ENCODE measurements around the gene APOH.

The APOH gene

DNA sequence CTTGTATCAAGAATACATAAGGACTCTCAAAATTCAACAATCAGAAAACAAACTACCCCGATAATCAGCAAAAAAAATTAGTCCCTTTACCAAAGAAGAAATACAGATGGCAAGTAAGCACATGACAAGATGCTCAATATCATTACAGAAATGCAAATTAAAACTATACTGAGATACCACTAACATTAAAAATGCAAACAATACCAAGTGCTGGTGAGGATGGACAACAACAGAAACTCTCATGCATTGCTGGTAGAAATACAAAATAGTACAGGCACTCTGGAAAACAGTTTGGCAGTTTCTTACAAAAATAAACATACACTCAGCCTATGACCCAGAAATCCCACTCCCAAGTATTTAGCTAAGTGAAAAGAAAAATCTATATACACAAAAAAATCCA lies 44.8 kb downstream of the APOH start:
- H3K36me3 ChIP-seq (ENCODE audit: insufficient read depth, low read depth, low read length), result no peaks in the 10 kb centered on the region
- H3K9ac ChIP-seq (ENCODE audit: low read depth, low read length), result no peak overlapping the region
- no peaks in the 10 kb centered on the region for H3K27me3 ChIP-seq (ENCODE audit: insufficient read depth, low read length)
- H3K9me3 ChIP-seq (ENCODE audit: insufficient read depth, low read depth, low read length), result no peaks in the 10 kb centered on the region
- H3K4me3 ChIP-seq (ENCODE audit: low read length), result no peak overlapping the region
- H3K27ac ChIP-seq (ENCODE audit: low read length), result no peak overlapping the region
- no peaks in the 10 kb centered on the region for H3K4me1 ChIP-seq (ENCODE audit: insufficient read depth, low read length)

DNA sequence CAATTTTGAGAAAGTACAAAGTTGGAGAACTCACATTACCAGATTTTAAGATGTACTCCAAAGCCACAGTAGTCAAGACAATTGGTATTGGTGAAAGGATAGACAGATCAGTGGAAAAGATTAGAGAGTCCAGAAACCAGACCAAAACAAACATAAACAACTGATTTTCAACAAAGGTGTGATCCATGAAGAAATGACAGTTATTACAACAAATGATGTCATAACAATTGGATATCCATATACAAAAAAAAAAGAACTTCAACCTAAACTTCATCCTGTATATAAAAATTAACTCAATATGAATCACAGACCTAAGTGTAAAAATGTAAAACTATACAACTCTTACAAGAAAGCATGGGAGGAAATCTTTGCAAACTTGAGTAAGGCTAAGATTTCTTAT lies 45.7 kb downstream of the APOH start:
- no peak overlapping the region for H3K9ac ChIP-seq (ENCODE audit: low read depth, low read length)
- no peaks in the 10 kb centered on the region for H3K27me3 ChIP-seq (ENCODE audit: insufficient read depth, low read length)
- no peaks in the 10 kb centered on the region for H3K9me3 ChIP-seq (ENCODE audit: insufficient read depth, low read depth, low read length)
- no peak overlapping the region for H3K4me3 ChIP-seq (ENCODE audit: low read length)
- H3K4me1 ChIP-seq (ENCODE audit: insufficient read depth, low read length), result no peaks in the 10 kb centered on the region
- H3K36me3 ChIP-seq (ENCODE audit: insufficient read depth, low read depth, low read length), result no peaks in the 10 kb centered on the region
- H3K27ac ChIP-seq (ENCODE audit: low read length), result no peak overlapping the region

DNA sequence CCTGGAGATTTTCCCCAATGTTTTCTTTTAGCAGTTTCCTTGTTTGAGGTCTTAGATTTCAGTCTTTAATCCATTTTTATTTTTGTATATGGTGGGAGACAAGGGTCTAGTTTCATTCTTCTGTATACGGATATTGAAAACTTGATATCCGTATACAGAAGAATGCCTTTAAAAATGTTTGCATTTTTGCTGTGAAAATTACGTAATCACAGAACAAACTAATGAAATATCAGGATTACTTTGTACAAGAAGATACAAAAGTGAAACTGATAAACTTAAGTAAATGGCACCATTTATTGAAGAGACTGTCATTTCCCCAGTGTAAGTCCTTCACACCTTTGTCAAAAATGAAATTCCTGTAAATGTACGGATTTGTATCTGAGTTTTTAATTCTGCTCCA lies 50.6 kb downstream of the APOH start:
- Histone ChIP-seq H3K27ac (ENCODE audit: low read length) (no peak overlapping the region), H3K4me1 (ENCODE audit: insufficient read depth, low read length) (no peaks in the 10 kb centered on the region), H3K9me3 (ENCODE audit: insufficient read depth, low read depth, low read length) (no peaks in the 10 kb centered on the region), H3K27me3 (ENCODE audit: insufficient read depth, low read length) (no peaks in the 10 kb centered on the region), H3K36me3 (ENCODE audit: insufficient read depth, low read depth, low read length) (no peaks in the 10 kb centered on the region), H3K4me3 (ENCODE audit: low read length) (no peak overlapping the region), H3K9ac (ENCODE audit: low read depth, low read length) (no peak overlapping the region)

DNA sequence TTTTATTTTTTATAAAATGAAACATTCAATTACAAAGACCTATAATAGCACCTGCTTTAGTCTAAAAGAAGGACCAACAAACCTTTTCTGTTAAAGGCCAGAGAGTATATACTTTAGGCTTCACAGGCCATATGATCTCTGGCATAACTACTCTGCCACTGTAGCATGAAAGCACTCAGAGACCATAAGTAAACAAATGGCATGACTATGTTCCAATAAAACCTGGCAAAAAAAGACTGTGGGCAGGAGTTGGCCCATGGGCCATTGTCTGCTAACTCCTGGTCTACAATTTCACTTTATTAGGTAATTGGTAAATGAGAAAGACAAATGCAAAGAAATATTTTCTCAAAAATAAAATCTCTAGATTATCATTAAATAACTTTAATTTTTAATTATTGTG lies 52.2 kb downstream of the APOH start:
- Histone ChIP-seq H3K4me3 (ENCODE audit: low read length) (no peak overlapping the region), H3K9ac (ENCODE audit: low read depth, low read length) (no peak overlapping the region), H3K4me1 (ENCODE audit: insufficient read depth, low read length) (no peaks in the 10 kb centered on the region), H3K9me3 (ENCODE audit: insufficient read depth, low read depth, low read length) (no peaks in the 10 kb centered on the region), H3K27me3 (ENCODE audit: insufficient read depth, low read length) (no peaks in the 10 kb centered on the region), H3K27ac (ENCODE audit: low read length) (no peak overlapping the region), H3K36me3 (ENCODE audit: insufficient read depth, low read depth, low read length) (no peaks in the 10 kb centered on the region)

DNA sequence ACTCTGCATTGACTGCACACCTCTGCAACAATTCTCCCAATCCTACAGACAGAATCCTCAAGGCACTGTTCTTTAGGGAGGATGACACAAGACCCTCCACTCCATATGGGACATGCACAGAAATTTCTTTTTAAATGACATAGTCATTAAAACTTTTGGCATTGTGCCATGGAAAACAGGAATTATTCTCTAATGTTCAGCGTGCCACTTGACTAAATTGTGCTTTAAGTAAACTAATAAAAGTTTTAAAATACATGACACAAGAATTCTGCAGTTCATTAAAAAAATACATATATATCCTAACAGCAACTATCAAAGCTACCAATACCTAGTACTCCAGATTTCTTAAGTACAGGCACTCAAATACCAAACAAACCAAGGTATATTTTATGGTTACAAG lies 53.3 kb downstream of the APOH start:
- Histone ChIP-seq H3K36me3 (ENCODE audit: insufficient read depth, low read depth, low read length) (no peaks in the 10 kb centered on the region), H3K27ac (ENCODE audit: low read length) (no peak overlapping the region), H3K4me1 (ENCODE audit: insufficient read depth, low read length) (no peaks in the 10 kb centered on the region), H3K9me3 (ENCODE audit: insufficient read depth, low read depth, low read length) (no peaks in the 10 kb centered on the region), H3K27me3 (ENCODE audit: insufficient read depth, low read length) (no peaks in the 10 kb centered on the region), H3K4me3 (ENCODE audit: low read length) (no peak overlapping the region), H3K9ac (ENCODE audit: low read depth, low read length) (no peak overlapping the region)

DNA sequence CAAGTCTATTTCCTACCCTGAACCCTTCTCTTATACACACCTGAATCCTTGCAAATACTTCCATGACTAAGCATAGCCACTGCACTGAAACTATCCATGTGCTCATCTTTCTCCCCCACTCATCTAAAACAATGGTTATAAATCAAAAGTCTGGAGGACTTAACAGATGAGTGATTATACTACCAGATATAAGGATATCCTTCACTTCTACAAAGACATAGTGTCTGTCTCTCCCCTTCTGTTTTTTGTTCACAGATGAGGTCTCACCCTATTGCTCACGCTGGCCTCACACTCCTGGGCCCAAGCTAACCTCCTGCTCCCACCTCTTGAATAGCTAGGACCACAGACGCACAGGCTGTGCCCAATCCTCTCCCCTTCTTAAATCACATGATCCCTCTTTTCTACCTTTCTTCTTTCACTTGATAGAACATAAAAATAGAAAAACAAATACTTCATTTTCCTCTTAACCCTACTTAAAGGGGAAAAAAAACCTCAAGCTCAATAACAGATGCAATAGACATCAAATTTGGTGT lies 56.5 kb downstream of the APOH start:
- Histone ChIP-seq H3K4me3 (ENCODE audit: low read length) (no peak overlapping the region), H3K27me3 (ENCODE audit: insufficient read depth, low read length) (no peaks in the 10 kb centered on the region), H3K4me1 (ENCODE audit: insufficient read depth, low read length) (no peaks in the 10 kb centered on the region), H3K9ac (ENCODE audit: low read depth, low read length) (no peak overlapping the region), H3K9me3 (ENCODE audit: insufficient read depth, low read depth, low read length) (no peaks in the 10 kb centered on the region), H3K36me3 (ENCODE audit: insufficient read depth, low read depth, low read length) (no peaks in the 10 kb centered on the region), H3K27ac (ENCODE audit: low read length) (no peak overlapping the region)

DNA sequence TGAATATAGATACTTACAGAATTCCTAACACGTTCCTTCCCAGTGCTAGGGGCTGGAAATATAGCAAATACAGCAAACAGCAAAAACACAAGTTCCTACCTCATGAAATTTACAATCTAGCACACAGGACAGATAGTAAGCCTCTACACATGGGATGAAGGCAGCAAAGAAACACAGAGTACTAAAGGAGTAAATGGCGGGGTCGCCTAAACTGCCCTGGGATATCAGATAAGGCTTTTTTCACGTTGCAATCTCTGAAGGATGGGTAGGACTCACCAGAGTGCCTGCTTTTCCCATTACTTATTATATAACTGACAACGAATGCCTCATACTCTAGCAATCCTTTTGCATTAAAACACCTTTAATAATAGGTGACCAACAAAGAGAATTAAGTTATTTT lies 57.1 kb downstream of the APOH start:
- no peak overlapping the region for H3K4me3 ChIP-seq (ENCODE audit: low read length)
- no peaks in the 10 kb centered on the region for H3K9me3 ChIP-seq (ENCODE audit: insufficient read depth, low read depth, low read length)
- H3K27me3 ChIP-seq (ENCODE audit: insufficient read depth, low read length), result no peaks in the 10 kb centered on the region
- no peaks in the 10 kb centered on the region for H3K36me3 ChIP-seq (ENCODE audit: insufficient read depth, low read depth, low read length)
- no peak overlapping the region for H3K9ac ChIP-seq (ENCODE audit: low read depth, low read length)
- no peaks in the 10 kb centered on the region for H3K4me1 ChIP-seq (ENCODE audit: insufficient read depth, low read length)
- H3K27ac ChIP-seq (ENCODE audit: low read length), result no peak overlapping the region

DNA sequence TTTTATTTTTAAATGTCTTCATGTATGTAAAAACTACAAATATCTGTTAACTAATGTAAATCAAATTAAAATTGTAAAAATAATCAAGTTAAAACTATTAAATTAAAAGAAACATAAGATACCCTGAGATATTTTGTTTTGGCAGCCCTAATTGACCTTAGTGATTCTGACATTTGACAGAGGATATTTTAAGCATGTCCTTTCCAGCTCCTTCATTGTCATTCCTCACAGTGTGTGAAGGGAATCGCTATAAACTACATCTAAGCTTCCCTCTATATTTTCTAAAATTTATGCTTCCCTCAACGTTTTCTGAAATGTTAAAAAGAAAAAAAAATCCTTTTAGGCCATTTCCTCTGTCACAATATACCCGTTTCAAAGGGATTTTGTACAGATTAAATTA lies 57.5 kb downstream of the APOH start:
- H3K9ac ChIP-seq (ENCODE audit: low read depth, low read length), result no peak overlapping the region
- no peak overlapping the region for H3K27ac ChIP-seq (ENCODE audit: low read length)
- H3K4me1 ChIP-seq (ENCODE audit: insufficient read depth, low read length), result no peaks in the 10 kb centered on the region
- H3K27me3 ChIP-seq (ENCODE audit: insufficient read depth, low read length), result no peaks in the 10 kb centered on the region
- H3K9me3 ChIP-seq (ENCODE audit: insufficient read depth, low read depth, low read length), result no peaks in the 10 kb centered on the region
- no peak overlapping the region for H3K4me3 ChIP-seq (ENCODE audit: low read length)
- no peaks in the 10 kb centered on the region for H3K36me3 ChIP-seq (ENCODE audit: insufficient read depth, low read depth, low read length)

DNA sequence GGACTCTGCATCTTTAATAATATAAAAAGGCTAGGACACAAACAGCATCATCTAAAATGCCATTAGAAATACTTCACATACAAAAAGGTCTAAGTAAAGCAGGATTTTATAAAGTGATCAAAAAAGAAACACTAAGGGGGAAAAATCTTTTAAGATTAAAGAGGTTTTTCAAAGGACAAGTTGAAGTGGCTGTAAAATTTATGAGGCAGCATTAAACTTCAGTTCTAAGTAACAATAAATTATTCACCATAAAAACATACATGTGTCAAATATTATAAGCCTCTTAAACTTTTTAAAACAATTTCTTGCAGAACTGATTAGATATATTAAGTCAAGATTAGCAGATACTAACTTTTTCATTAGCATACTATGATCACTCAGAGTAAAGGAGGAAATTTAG lies 58.0 kb downstream of the APOH start:
- Histone ChIP-seq H3K9ac (ENCODE audit: low read depth, low read length) (no peak overlapping the region), H3K27me3 (ENCODE audit: insufficient read depth, low read length) (no peaks in the 10 kb centered on the region), H3K36me3 (ENCODE audit: insufficient read depth, low read depth, low read length) (no peaks in the 10 kb centered on the region), H3K4me1 (ENCODE audit: insufficient read depth, low read length) (no peaks in the 10 kb centered on the region), H3K4me3 (ENCODE audit: low read length) (no peak overlapping the region), H3K27ac (ENCODE audit: low read length) (no peak overlapping the region), H3K9me3 (ENCODE audit: insufficient read depth, low read depth, low read length) (no peaks in the 10 kb centered on the region)

DNA sequence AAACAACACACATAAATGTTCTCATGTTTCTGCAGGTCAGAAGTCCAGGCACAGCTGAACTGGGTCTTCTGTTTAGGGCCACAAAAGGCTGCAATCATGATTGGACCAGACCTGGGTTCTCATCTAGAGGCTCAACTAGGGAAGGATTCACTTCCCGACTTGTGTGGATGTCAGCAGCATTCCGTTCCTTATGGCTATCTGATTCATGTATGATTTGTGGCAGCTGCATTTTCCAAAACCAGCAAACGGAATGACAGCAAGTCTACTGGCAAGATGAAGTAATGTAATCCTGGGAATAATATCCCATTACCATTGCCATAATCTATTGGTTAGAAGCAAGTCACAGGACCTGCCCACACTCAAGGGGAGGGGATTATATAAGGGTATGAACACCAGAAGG lies 59.4 kb downstream of the APOH start:
- Histone ChIP-seq H3K36me3 (ENCODE audit: insufficient read depth, low read depth, low read length) (no peaks in the 10 kb centered on the region), H3K27ac (ENCODE audit: low read length) (no peak overlapping the region), H3K9me3 (ENCODE audit: insufficient read depth, low read depth, low read length) (no peaks in the 10 kb centered on the region), H3K27me3 (ENCODE audit: insufficient read depth, low read length) (no peaks in the 10 kb centered on the region), H3K4me3 (ENCODE audit: low read length) (no peak overlapping the region), H3K4me1 (ENCODE audit: insufficient read depth, low read length) (no peaks in the 10 kb centered on the region), H3K9ac (ENCODE audit: low read depth, low read length) (no peak overlapping the region)

DNA sequence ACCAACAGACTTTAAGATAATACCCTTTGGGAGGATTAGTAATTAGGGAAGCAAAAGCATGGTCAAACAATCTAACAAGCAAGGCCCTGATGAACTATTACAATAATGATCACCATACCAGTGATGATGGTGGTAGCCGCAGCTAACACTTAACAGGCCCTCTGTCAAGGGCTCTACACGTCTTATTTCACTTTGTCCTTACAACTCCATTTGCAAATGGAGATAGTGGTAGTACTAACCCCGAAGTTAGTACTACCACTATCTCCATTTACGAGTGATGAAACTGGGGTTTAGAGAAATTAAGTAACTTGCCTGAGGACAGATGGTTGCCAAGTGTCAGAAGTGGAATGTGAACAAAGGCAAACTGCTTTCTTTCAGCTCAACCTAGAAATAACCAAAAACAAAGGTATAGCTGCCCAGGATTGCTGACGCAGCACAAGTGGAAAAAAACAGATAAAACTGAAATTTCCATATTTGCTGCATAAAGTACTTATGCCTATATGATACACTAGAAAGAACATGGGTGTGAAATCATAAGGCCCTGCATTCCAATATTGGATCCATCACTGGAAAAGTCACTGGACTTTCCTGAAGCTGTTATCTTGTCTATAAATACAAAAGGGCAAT lies 61.9 kb downstream of the APOH start:
- Histone ChIP-seq H3K9me3 (ENCODE audit: insufficient read depth, low read depth, low read length) (no peaks in the 10 kb centered on the region; the same call in 1 of the 2 replicates), H3K36me3 (ENCODE audit: insufficient read depth, low read depth, low read length) (no peaks in the 10 kb centered on the region), H3K4me3 (ENCODE audit: low read length) (no peak overlapping the region), H3K4me1 (ENCODE audit: insufficient read depth, low read length) (no peaks in the 10 kb centered on the region), H3K27ac (ENCODE audit: low read length) (no peak overlapping the region), H3K9ac (ENCODE audit: low read depth, low read length) (no peak overlapping the region), H3K27me3 (ENCODE audit: insufficient read depth, low read length) (no peaks in the 10 kb centered on the region)

DNA sequence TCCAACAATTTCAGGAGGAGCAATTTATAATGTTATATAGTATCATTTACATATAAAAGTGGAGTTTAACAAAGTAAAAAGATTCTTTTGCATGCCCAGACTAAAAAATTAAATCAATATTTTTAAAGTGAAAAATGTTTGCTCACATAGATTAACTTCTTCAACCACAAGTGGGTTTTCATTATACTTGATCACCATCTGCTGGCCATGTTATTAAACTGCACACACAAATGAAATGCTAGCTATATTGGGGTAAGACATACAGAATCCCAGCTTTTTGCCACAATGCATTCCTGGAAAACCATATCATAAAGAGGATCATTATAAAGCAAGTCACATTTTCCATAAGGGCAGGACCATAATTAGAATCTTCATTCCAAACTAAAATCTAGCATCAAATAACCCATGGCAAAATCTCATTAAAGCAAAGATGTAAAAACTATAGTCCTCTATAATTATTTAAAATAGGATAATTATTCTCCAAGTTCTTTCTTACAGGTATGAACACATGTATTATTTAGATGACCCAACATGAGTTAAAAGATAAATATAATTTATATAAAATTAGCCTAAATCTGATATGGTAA lies 63.6 kb downstream of the APOH start:
- Histone ChIP-seq H3K4me1 (ENCODE audit: insufficient read depth, low read length) (no peaks in the 10 kb centered on the region), H3K27ac (ENCODE audit: low read length) (no peak overlapping the region), H3K9me3 (ENCODE audit: insufficient read depth, low read depth, low read length) (no peaks in the 10 kb centered on the region; the same call in 1 of the 2 replicates), H3K27me3 (ENCODE audit: insufficient read depth, low read length) (no peaks in the 10 kb centered on the region), H3K36me3 (ENCODE audit: insufficient read depth, low read depth, low read length) (no peaks in the 10 kb centered on the region), H3K4me3 (ENCODE audit: low read length) (no peak overlapping the region), H3K9ac (ENCODE audit: low read depth, low read length) (no peak overlapping the region)
